Left cardiac atrium (tissue), 4 donors: ENCODE results near the gene HOXB5. TPM values are rescaled to one million over a fixed set of nuclear protein-coding genes. Genes with fewer than 3 reads are reported as not detected.

Experiments used
- ATAC-seq, 2 donors: fragments of 200-7000 bp; cut with Tn5 transposase; one replicate each; pipeline ENCODE4 v1.9.1; 2020; ENCODE audit warnings: mild to moderate bottlenecking in 2 of 2, moderate library complexity in 2 of 2
- DNase-seq: peaks from one replicate; pipeline ENCODE4 v3.0.0-alpha.2; 2020
- intact Hi-C, 2 donors: fragments of 100-400 bp; cut with DNase I; formaldehyde crosslinking; loops; one replicate each; pipeline versions ENCODE4 v1.14.1 to v1.15.1; 2022 to 2023
- total RNA-seq, 2 donors: library from RNA; stranded (reverse); fragmentation: NEBNext Ultra II Directional; extraction: Animal tissue kit (Norgen Biotek cat#: 25700); gene quantifications; one replicate each; pipeline ENCODE4 v1.2.1, GENCODE V29; 2021
- donor health status: DM: no; HTN: yes; CAD: no.
- donor health status: DM: no; HTN: yes; CAD: no; lungs with severe emphysema.
- donor health status: DM: yes; HTN: yes; CAD: no.
- donor health status: Dilated cardiomyopathy.

The HOXB5 gene
- total RNA-seq, 2 donors from 2014 or later, result 0.41 TPM; not detected in 1

GRCh38 chr17:48608494-48608834 is 14.9 kb upstream of the HOXB5 start:
- intact Hi-C loops, result no loop called here
- no peak for ATAC-seq

GRCh38 chr17:48606892-48607614 is 13.5 kb upstream of the HOXB5 start:
- intact Hi-C loops, result no loop called here
- DNase-seq, result no peak
- ATAC-seq, result no peak

More at GRCh38 chr17:48608494-48608834, 14.9 kb upstream of the HOXB5 start:
- DNase-seq, result no peak

- DNase-seq, result no peak
- intact Hi-C loops, result no loop called here
- no peak for ATAC-seq
Measured at GRCh38 chr17:48605991-48606891, 12.7 kb upstream of the HOXB5 start.

- intact Hi-C loops, result no loop called here
- ATAC-seq (no peak), DNase-seq (no peak)
Measured at GRCh38 chr17:48605409-48605919, 11.9 kb upstream of the HOXB5 start.

- DNase-seq (no peak), ATAC-seq (no peak)
- intact Hi-C loops, result no loop called here
Measured at GRCh38 chr17:48604770-48605329, 11.3 kb upstream of the HOXB5 start, which contains the start of gene HOXB6. HOXB6 (minus strand) TSS chr17:48604986; CDS start chr17:48598150, 6,836 bp downstream.

GRCh38 chr17:48603959-48604769 is 10.6 kb upstream of the HOXB5 start:
- intact Hi-C loops, result no loop called here
- ATAC-seq (no peak), DNase-seq (no peak)

- DNase-seq (no peak), ATAC-seq (no peak)
- intact Hi-C loops, result no loop called here
Measured at GRCh38 chr17:48601539-48602425, 8.2 kb upstream of the HOXB5 start.

GRCh38 chr17:48601207-48601538 is 7.6 kb upstream of the HOXB5 start:
- DNase-seq (no peak), ATAC-seq (no peak)
- intact Hi-C loops, result no loop called here

GRCh38 chr17:48600244-48601098 is 6.9 kb upstream of the HOXB5 start:
- no peak for DNase-seq
- no peak for ATAC-seq
- intact Hi-C loops, result no loop called here

GRCh38 chr17:48599354-48599753 is 5.8 kb upstream of the HOXB5 start:
- ATAC-seq (no peak), DNase-seq (no peak)
- intact Hi-C loops, result no loop called here

- intact Hi-C loops, result no loop called here
- ATAC-seq, result no peak
- no peak for DNase-seq
Measured at GRCh38 chr17:48598736-48599135, 5.2 kb upstream of the HOXB5 start.

GRCh38 chr17:48597778-48598631 is 4.4 kb upstream of the HOXB5 start:
- intact Hi-C loops, result no loop called here
- DNase-seq, result peak; percentile 42
- ATAC-seq, result peak; percentile 27 to 55

- intact Hi-C loops, result no loop called here
- DNase-seq (no peak), ATAC-seq (no peak)
Measured at GRCh38 chr17:48597528-48597777, 3.9 kb upstream of the HOXB5 start.

GRCh38 chr17:48596735-48597527 is 3.4 kb upstream of the HOXB5 start:
- DNase-seq (no peak), ATAC-seq (peak in 1 of 2 donors; percentile 13)
- intact Hi-C loops, result no loop called here

GRCh38 chr17:48596000-48596734 is 2.6 kb upstream of the HOXB5 start:
- no peak for ATAC-seq
- DNase-seq, result no peak
- intact Hi-C loops, result no loop called here
